NT2/D1 (cell line): Measurements from ENCODE around the gene PIWIL4.

Experiments used
- YY1 ChIP-seq: IDR thresholded peaks from 2 replicates; pipeline ENCODE4 v1.6.1; 2011; ENCODE audit not compliant: insufficient read length, insufficient read depth
- ZNF274 ChIP-seq: IDR thresholded peaks from 2 replicates; pipeline ENCODE4 v1.6.1; 2011; ENCODE audit warnings: mild to moderate bottlenecking, low read depth, low read length

GRCh38 chr11:94557421-94557820 lies 9.7 kb upstream of the PIWIL4 start:
- TF ChIP-seq YY1 = no peak
- TF ChIP-seq ZNF274 = no peak
